Activated CD4-positive, CD25-positive, alpha-beta regulatory T cell (primary cell): Measurements from ENCODE around the gene ATOX1.

Experiments
- DNase-seq, 4 experiments: peaks; one replicate each; lab custom pipeline; 2025; lab: John Stamatoyannopoulos, UW

ATOX1 gene

DNA sequence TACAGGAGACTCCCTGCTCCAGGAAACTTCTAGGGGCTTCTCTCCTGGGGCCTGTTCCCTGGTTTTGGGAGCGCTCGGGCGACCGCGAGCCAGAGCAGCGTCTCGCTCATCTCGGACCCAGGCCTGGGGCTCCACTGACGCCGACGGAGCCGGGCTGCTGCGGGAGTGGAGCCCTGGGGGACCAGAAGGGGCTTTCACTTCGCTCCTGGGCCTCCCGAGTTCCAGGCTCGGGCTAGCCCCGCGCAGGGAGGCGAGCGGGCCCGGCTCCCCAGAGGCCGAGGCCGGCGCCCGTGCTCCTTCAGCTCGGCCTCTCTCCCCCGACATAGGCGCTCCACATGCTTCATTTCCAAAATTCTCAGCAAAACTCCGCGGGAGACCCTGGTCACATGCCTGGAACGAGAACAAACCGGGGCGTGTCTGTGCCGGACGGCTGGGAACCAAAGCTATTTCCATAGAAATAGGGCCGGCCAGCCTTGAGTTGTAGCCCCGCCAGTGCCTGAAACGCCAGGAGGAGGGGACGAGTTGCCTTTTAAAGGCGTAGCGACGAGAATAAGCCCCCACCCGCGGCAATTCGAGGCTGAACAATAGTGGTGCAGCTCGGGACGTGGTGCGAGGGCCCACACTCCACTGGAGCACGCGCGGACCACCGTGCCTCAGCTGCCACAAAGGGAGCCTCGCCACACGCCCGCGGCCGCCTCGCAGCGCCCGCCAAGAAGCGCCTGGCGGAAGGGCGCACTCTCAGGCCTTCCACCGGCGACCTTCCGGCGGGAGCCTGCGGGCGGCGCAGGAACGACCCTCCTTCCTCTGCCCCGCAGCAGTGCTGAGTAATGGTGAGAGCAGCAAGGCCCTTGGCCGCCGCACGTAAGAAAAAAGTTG is 12.2 kb upstream of the ATOX1 start:
- peak in 3 of 4 experiments; percentile 57 to 72 (median 70) for DNase-seq

DNA sequence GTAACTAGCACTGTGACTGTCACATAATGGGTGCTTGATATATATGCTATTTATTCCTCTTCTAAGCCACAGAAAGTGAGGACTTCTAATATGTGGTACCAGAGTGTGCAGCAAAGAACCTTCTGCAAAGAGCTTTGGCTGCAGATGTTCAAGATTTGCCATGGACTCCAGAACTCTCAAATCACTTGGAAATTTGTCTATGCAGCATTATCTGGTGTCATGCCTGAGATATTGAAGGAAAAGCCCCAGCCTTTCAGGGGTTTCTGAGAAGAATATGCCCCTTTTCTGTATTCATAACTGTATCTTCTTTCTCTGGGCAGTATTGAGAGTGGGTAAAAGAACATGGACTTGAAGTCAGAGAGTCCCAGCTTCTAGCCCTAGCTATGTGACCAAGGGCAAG is 8.5 kb upstream of the ATOX1 start:
- no peak for DNase-seq

DNA sequence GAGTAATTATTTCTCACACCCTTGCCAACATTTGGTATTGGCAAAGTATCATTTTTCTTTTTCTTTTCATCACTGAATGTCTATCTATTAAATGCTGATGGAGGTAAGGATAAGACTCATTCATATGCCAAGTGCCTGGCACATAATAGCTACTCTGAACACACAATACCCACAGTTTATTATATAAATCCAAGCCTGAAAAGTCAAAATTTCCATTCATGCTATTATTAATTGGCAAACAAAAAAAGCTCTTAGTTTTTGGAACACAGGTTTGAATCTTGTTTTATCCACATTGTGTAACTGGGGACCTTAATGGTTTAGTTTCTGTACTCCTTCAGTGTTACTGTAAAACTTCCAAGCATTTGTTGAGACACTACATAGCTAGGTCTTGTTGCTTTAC is 6.4 kb upstream of the ATOX1 start:
- no peak for DNase-seq

DNA sequence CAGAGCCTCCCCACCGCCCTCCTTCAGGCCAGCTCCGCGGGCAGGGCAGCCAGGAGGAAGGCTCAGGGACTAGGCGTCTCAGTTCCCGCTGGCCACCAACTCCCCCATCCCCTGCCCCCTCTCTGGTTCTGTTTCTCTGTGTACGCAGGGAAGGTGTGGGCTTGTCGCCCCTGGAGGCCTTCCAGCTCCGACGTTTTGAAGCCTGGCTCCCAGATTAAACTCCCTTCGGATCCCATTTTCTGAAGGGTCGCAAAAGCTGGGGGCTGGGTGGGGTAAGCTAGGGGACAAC is 346 bp downstream of the ATOX1 start:
- no peak for DNase-seq

DNA sequence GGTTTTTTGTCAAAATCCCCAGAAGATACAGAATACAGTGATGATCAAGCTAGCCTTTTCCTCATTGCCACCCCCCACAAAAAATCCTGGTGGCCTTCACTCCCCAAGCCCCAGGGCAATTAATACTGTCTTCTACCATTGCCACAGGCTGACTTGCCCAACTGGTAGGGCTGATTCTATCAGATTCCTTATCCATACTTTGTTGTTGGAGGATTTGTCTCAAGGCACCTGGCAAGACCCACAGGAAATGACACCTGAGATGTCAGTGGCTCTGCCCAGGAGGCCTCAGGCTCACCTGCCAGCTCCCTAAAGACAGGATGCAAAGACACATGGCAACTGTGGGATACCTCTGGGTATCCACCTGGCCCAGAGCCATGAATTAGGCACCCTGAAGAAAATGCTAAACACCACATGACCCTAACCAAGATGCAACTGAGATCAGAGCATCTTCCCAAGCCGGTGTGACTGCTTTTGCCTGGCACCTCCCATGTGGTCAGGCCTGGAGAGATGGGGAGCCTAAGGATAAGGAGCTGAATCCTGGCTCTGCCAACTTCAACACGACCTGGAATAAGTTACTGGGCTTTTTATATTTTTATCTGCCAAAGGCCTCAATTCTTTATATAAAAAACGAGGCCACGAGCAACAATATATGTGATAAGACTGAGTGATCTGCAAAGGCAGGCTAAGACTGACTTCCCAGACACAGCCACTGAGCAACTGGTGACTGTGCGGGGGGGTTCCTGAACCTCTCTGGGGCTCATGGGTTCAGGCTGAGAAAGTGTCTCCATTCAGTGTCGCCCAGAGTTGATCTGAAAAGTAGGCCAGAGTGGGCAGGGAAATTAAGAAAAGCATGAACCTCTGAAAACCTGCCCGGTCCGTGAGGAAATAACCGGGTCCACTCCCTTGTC is 944 bp downstream of the ATOX1 start:
- DNase-seq, result peak in 1 of 4 experiments; percentile 4

DNA sequence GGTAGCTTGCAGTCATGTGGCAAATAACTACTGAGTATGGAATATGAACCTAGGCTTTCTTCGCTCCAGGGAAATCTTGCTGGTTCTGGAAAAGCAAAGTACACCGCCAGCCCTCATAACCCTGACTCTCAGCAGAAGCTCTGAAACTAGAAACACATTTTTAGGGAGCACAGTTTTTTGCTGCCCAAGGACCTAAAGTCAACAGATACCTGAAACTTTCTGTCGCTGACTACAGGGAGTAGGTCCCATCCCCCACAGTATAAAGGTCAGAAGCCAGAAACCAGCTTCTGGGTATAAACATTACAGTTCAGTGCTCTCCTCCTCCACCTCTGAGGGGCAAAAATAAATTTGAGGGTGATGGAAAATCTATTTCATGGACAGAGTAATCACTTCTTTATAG is 3.0 kb downstream of the ATOX1 start:
- DNase-seq, result no peak

DNA sequence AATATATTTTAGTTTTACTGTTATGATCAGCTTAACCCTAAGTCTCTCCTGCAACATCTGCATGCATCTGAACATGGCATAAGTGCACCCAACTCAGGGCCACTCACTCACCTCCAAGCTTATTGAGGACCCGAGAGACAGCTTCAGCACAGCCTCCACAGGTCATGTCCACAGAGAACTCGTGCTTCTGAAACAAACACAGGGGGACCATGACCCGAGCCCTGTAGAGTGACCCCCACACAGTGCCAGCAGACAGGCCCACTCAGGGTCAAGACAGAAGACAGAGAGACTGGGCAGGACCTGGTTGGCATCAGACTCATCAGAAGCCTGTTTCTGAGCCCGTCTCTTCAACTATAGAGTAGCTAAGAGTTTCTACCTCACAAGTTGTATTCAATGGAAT is 6.8 kb downstream of the ATOX1 start:
- DNase-seq, result no peak

DNA sequence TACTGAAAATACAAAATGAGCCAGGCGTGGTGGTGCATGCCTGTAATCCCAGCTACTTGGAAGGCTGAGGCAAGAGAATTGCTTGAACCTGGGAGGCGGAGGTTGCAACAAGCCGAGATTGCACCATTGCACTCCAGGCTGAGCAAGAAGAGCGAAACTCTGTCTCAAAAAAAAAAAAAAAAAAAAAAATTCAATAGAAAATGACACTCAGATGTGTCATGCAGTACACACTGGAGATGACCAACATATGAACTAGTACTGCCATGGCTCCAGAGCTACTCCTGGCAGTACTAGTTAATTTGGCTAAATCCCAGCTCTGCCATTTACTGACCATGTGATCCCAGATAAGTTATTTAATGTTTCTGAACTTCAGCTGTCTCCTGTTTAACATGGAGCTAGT is 7.3 kb downstream of the ATOX1 start:
- no peak for DNase-seq

DNA sequence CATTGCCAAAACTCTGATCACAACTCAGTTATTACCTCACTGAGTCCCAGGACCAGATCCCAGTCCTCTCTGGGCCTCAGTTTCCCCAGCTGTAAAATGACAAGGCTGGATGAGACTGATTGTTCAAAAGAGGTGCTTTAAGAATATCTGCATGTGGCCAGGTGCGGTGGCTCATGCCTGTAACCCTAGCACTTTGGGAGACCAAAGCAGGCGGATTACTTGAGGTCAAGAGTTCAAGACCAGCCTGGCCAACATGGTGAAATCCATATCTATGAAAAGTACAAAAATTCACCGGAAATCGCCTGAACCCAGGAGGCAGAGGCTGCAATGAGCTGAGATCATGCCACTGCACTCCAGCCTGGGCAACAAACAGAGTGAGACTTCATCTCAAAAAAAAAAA is 8.3 kb downstream of the ATOX1 start:
- no peak for DNase-seq

DNA sequence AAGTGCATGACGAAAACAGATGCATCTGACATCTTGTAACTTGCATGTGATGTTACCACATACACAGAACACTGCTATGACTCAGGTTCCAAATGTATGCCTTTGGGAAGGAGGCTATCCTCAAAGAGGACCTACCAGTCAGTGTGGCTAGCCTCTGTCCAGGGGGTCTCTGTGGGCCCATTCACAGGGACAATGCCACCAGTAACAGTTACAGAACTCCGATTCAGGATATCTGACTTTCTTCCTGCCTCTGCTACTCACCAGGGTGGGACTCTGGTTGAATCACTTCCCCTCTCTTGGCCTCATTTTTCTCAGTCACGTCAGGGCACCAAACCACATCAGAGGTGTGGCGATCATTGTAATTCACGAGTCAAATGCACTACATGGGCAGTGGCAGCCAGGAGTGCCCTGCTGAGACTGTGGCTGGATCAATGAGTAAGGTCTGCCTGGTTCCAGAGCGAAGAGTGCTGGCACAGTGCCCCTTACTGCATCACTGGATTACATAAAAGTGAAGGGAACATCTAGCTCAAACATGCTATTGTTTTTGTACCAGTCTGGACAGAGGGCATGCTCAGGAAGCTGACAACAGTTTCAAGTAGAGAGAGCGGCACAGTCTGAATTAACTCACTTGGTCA is 13.2 kb downstream of the ATOX1 start:
- DNase-seq, result no peak

DNA sequence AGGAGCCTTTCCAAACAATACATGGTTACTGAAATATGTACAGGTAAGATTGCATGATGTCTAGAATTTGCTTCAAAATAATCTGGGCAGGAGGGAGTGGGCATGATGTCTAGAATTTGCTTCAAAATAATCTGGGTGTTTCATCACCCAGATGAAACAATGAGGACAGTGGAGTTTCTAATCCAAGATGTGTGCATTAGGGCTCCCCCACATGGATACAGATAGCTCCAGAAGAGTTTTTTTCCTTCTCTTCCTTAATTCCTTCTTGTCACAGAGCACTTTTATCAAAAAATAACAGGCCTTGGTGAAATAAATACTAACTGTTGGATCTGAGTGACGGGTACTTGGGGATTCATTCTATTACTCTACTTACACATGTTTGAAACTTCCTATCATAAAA is 14.9 kb downstream of the ATOX1 start:
- no peak for DNase-seq

DNA sequence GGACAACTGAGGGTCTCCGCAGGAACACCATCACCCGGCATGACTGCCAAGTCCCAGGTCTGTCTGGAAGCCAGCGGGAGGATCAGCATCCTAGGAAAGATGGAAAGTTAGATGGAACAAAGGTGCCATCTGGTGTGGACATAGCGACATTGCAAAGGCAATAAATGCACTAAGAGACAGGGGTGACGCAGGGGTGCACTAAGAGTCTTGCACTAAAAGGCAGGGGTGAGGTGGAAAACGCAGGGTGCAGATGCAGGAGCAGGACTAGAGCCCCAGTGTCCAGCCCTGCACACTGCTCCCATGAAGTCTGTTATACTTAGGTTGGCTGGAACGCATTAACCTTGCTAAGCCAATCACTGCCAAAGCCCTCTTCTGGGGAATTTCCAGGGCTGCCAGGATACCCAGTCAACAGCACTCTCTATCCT is 15.5 kb downstream of the ATOX1 start:
- DNase-seq, result no peak

DNA sequence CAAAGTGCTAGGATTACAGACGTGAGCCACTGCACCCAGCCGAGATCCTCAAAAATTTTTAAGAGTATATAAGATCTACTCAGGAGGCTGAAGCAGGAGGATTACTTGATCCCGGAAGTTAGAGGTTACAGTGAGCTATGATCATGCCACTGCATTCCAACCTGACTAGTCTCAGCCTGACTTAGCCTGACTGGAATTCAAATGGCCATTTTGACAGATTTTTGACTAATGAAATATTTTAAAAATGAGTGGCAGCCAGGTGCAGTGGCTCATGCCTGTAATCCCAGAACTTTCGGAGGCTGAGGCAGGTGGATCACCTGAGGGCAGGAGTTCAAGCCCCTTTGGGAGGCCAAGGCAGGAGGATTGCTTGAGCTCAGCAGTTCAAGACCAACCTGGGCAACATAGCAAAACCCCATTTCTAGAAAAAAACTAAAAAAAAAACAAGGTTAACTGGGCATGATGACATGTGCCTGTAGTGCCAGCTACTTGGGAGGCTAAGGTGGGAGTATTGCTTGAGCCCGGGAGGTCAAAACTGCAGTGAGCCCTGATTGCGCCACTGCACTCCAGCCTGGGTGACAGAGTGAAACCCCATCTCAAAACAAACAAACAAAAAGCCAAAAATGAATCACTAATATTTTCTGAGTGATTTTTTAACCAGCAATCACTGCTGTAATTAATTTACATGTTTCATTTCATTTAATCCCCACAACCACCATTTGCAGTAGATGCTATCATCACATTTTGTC is 16.6 kb downstream of the ATOX1 start:
- DNase-seq, result no peak

DNA sequence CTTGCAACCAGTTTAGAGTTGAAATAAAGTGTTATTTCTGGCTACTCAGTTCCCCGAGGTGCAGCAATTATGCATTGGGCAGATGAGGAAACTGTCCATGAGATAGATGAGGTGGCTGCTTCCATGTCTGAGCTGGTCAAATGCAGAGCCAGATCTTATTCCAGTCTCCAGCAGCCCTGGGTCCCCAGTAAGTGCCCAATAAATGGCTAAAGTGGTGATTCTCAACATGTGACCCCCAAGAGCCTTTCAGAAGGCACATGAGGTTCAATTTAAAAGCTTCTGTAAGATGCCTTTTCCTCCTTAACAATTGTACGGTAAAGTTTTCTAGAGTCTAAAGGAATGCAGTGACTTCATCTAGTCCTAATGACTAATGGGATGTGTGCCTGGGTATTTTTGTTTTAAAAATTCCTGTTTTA is 17.5 kb downstream of the ATOX1 start:
- DNase-seq, result no peak

DNA sequence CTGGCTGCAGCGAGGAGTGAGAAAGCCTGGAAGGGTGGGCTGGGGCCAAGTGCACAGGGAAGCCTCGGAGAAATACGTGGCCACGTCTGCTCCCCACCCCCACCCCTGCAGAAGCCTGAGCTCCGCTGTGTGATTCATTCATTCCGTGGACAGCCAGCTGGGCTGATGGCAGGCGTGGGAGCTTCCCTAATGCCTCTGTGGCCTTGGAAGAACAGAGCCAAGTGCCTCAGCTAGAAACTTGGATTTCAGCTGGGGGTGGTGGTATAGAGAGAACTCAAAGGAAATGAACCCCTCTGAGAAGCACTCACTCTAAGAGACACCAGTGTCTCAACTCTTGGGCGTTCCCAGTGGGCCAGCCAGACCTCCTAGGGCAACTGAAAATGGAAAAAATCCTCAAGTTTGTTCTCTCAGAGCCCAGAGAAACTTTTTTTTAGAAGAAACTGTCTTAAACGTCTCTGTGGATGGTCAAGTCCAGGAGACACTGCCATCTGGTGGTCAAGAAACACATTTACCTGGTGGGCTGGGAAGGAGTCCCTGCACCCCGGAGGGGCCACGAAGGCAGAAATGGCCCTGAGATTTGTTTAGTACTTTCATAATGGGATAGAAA is 18.0 kb downstream of the ATOX1 start:
- peak in 1 of 4 experiments; percentile 2 for DNase-seq

DNA sequence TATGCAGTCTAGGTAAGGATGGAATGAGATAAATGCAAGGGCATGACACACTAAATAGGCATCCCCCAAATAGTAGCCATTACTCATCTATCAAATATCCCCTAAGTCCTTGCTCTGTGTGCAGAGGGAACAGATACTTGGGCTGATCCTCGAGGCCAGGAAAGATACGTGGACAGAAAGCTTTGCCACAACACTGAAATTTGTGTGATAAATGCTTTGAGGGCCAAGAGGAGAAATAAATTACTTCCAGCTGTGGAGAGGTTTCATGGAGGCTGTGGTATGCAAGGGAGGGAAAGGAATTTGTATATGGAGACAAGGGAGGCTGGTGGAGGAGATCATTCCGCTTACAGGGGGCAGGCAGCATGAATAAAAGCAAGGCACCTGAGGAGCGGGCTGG is 18.5 kb downstream of the ATOX1 start:
- no peak for DNase-seq

DNA sequence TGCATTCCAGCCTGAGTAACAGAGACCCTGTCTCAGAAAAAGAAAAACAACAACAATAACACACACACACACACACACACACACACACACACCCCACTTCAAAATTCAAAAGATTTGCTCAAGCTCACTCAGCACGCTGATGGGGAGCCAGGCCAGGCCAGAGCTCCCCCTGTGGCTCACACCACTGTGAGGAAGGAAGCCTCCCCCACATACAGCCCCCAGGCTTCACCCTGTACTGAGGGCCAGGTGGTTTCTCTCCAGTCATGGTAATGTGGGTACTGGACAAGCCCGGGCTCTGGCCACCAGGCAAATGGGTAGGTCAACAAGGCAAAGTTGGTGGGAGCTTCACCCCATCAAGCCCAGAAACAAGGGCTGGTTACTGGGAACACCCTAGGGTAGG is 19.0 kb downstream of the ATOX1 start:
- no peak for DNase-seq

DNA sequence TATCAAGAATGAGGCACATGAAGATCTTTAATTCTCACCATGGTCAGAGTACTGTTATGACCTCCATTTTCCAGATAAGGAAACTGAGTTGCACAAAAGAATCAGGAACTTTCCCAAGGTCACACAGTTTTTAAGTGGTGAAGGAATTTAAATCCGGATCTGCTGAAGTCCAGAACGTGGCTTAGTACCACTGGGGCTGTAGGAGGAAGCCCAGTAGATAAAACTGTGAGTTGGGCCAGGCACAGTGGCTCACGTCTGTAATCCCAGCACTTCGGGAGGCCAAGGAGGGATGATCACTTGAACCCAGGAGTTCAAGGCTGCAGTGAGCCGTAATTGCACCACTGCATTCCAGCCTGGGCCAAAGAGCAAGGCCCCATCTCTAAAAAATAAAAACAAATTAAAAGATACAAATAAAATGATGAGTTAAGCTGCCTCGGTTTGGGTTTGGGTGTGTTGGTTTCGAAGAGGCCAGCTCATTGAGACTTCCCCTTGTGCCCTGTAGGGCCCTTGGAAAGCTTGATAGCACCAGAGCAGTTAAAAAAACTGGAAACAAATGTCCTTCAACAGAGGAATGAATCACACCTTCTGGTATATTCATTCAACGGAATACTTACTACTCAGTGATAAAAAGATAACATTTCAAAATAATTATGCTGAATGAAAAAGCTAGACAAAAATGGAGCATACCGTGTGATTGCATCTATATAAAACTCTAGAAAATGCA is 20.1 kb downstream of the ATOX1 start:
- DNase-seq, result no peak

DNA sequence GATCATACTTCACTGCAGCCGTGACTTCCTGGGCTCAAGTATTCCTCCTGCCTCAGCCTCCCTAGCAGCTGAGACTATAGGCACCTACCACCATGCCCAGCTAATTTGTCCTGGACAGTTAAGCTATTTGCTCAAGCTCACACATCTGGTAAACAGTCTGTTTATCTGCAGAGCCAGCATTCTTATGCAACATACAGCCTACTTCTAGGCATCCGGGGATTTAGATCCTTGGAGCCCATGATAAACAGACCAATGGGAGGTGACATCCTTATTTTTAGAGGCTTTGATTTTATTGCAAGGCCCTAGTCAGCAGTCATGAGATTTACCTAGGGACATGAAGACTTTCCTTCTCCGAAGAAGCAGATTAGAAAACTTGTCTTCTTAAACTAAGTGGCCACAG is 21.0 kb downstream of the ATOX1 start:
- DNase-seq, result no peak

DNA sequence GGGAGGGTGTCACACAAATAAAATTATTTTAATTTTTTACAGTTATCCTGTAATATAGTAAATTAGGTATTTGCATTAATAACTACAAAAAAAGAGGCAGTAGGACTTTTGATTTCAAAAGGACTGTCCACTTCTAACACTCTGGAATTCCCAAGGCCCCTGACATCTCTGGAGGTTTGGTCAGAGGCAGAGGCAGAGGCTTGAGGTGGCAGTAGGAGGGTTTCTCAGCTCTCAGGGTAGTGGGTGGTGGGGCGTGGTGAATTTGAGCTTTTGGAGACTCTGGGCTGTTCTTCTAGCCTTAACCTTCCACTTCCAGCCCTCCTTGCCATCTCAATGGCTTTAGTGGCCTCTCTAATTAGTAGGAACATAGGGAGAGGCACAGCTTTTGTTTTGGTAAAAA is 22.8 kb downstream of the ATOX1 start:
- DNase-seq, result no peak

DNA sequence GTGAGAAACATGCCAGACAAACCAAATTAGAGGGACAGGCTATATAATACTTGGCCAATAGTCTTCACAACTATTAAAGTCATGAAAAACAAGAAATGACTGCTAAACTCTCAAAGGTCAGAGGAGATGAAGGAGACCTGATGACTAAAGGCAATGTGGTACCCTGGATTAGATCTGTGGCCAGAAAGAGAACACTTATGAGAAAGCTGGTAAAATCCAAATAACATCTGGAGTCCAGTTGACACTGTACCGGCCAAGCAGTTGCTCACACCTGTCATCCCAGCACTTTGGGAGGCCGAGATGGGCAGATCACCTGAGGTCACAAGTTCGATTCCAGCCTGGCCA is 24.4 kb downstream of the ATOX1 start:
- DNase-seq, result no peak
